NB4 (cell line): Measurements from ENCODE around the gene CCR8.

Experiments used
- CTCF ChIP-seq: IDR thresholded peaks from one replicate; pipeline ENCODE4 v1.5.1; 2012; ENCODE audit warnings: low read depth, low read length
- MAX ChIP-seq: IDR thresholded peaks from 2 replicates; pipeline ENCODE4 v1.6.1; 2011; ENCODE audit warnings: low read depth, low read length
- MYC ChIP-seq: IDR thresholded peaks from 2 replicates; pipeline ENCODE4 v1.6.1; 2011; ENCODE audit warnings: low read depth, low read length
- POLR2A ChIP-seq: IDR thresholded peaks from 2 replicates; pipeline ENCODE4 v1.6.1; 2011; ENCODE audit warnings: mild to moderate bottlenecking; ENCODE audit not compliant: insufficient read length; ENCODE audit errors: extremely low read depth

- no peak for TF ChIP-seq POLR2A
- TF ChIP-seq CTCF = no peak
- no peak for TF ChIP-seq MYC
- no peak for TF ChIP-seq MAX
Observed at GRCh38 chr3:39332525-39332924, 3.0 kb downstream of the CCR8 start.
